ENCODE measurements around the gene DAZAP1.

GRCh38 chr19:1468274-1468820 is 61.0 kb downstream of the DAZAP1 start:
- TF ChIP-seq, protein P1, sequence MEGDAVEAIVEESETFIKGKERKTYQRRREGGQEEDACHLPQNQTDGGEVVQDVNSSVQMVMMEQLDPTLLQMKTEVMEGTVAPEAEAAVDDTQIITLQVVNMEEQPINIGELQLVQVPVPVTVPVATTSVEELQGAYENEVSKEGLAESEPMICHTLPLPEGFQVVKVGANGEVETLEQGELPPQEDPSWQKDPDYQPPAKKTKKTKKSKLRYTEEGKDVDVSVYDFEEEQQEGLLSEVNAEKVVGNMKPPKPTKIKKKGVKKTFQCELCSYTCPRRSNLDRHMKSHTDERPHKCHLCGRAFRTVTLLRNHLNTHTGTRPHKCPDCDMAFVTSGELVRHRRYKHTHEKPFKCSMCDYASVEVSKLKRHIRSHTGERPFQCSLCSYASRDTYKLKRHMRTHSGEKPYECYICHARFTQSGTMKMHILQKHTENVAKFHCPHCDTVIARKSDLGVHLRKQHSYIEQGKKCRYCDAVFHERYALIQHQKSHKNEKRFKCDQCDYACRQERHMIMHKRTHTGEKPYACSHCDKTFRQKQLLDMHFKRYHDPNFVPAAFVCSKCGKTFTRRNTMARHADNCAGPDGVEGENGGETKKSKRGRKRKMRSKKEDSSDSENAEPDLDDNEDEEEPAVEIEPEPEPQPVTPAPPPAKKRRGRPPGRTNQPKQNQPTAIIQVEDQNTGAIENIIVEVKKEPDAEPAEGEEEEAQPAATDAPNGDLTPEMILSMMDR (IDR thresholded peaks at IDR 0.05): no peak
- TF ChIP-seq EP300 (IDR thresholded peaks at IDR 0.05) (no peak), POLR2AphosphoS5 (IDR thresholded peaks at IDR 0.05) (no peak)

Measured in gastroesophageal sphincter (tissue), 3 donors.